GM12878 (cell line): ENCODE measurements around the gene AGRN. TPM values are rescaled to one million over a fixed set of nuclear protein-coding genes. Genes with fewer than 3 reads are reported as not detected.
A peak's percentile ranks its signal among the peaks of the same experiment; 100 is the strongest.

Experiments used
- ATAC-seq: fragments of 200-7000 bp; cut with Tn5 transposase; 3 replicates; pipeline ENCODE4 v1.9.1; 2020; ENCODE audit warnings: mild to moderate bottlenecking, moderate library complexity
- BruUV-seq: library from RNA; stranded (reverse); fragments of 400-500 nt; replicated peaks from 2 replicates; lab custom pipeline; 2021; lab: Mats Ljungman, UMichigan
- CTCF ChIA-PET: fragments of 300-600 bp; sonication (Branson Sonifier 250); formaldehyde crosslinking; extraction: SDS; loops from one replicate; lab custom pipeline; 2021; ENCODE audit warnings: inconsistent platforms; lab: Yijun Ruan, JAX
- POLR2A ChIA-PET: fragments of 350-600 bp; formaldehyde crosslinking; extraction: SDS; loops from one replicate; lab custom pipeline; 2021; ENCODE audit warnings: inconsistent platforms; lab: Charles Lee
- RAD21 ChIA-PET: fragments of 300-600 bp; sonication (Branson Sonifier 250); formaldehyde crosslinking; loops from one replicate; lab custom pipeline; 2023; ENCODE audit warnings: antibody characterized with exemption; ENCODE audit not compliant: unreplicated experiment; lab: Charles Lee
- SMC1A ChIA-PET: fragments of 300-600 bp; sonication (Branson Sonifier 250); formaldehyde crosslinking; loops from one replicate; lab custom pipeline; 2023; ENCODE audit not compliant: unreplicated experiment, uncharacterized antibody; lab: Charles Lee
- DNase-seq: peaks from one replicate; pipeline ENCODE4 v3.0.0-alpha.2; 2011; ENCODE audit warnings: low read depth, low spot score
- FAIRE-seq: peaks from 3 replicates; lab custom pipeline; 2011; peaks lifted over from hg19 to GRCh38; lab: Jason Lieb, UNC
- H2AFZ ChIP-seq: 2 replicates; pipeline ENCODE4 v1.6.0; 2011; ENCODE audit warnings: low read depth, low read length, control low read depth; ENCODE audit not compliant: control insufficient read depth
- H3K27ac ChIP-seq: 2 replicates; pipeline ENCODE4 v1.5.1; 2011; ENCODE audit warnings: control low read depth; ENCODE audit not compliant: control insufficient read depth, insufficient read depth
- H3K27me3 ChIP-seq, 2 experiments: replicated peaks in 1 of 2; 2 replicates each; pipeline versions ENCODE4 v1.6.0 to v1.6.1; 2011; ENCODE audit warnings: low read length in 1 of 2; ENCODE audit not compliant: control insufficient read depth in 2 of 2, insufficient read depth in 2 of 2
- H3K36me3 ChIP-seq, 2 experiments: 2 replicates each; pipeline ENCODE4 v1.5.1; 2011; ENCODE audit warnings: low read length in 1 of 2; ENCODE audit not compliant: control insufficient read depth in 2 of 2, insufficient read depth in 2 of 2
- H3K4me1 ChIP-seq: 2 replicates; pipeline ENCODE4 v1.6.1; 2011; ENCODE audit warnings: mild to moderate bottlenecking, low read length, moderate library complexity, mixed read lengths; ENCODE audit not compliant: control insufficient read depth, insufficient read depth
- H3K4me2 ChIP-seq: 2 replicates; pipeline ENCODE4 v1.6.0; 2011; ENCODE audit warnings: control low read depth; ENCODE audit not compliant: control insufficient read depth, insufficient read depth
- H3K4me3 ChIP-seq: fragments of 200-600 bp; sonication (generic); 2 replicates; pipeline ENCODE4 v1.5.1; 2016
- H3K79me2 ChIP-seq: 2 replicates; pipeline ENCODE4 v1.6.0; 2011; ENCODE audit warnings: low read length; ENCODE audit not compliant: control insufficient read depth, insufficient read depth
- H3K9ac ChIP-seq: 2 replicates; pipeline ENCODE4 v1.8.0; 2011; ENCODE audit warnings: low read length, control low read depth, mixed read lengths; ENCODE audit not compliant: control insufficient read depth, insufficient read depth
- H3K9me3 ChIP-seq: replicated peaks from 3 replicates; pipeline ENCODE4 v1.5.1; 2011; ENCODE audit warnings: mild to moderate bottlenecking, low read length; ENCODE audit not compliant: control insufficient read depth, insufficient read depth
- H4K20me1 ChIP-seq: 2 replicates; pipeline ENCODE4 v1.6.0; 2011; ENCODE audit not compliant: control insufficient read depth, insufficient read depth
- ATF2 ChIP-seq: IDR thresholded peaks from 2 replicates; pipeline ENCODE4 v1.6.1; 2012; ENCODE audit warnings: low read length, inconsistent platforms
- CHD1 ChIP-seq: IDR thresholded peaks from 2 replicates; pipeline ENCODE4 v1.6.1; 2012; ENCODE audit warnings: low read depth, low read length, improper control_type of control experiment
- E2F4 ChIP-seq: IDR thresholded peaks from 2 replicates; pipeline ENCODE4 v1.6.1; 2012; ENCODE audit warnings: low read depth, low read length, improper control_type of control experiment
- KDM1A ChIP-seq: fragments of 200-600 bp; sonication (generic); IDR thresholded peaks from 2 replicates; pipeline ENCODE4 v1.6.1; 2016; ENCODE audit warnings: borderline replicate concordance
- TBL1XR1 ChIP-seq: IDR thresholded peaks from 2 replicates; pipeline ENCODE4 v1.6.1; 2012; ENCODE audit warnings: low read depth, low read length, improper control_type of control experiment
- TCF3 ChIP-seq: IDR thresholded peaks from 2 replicates; pipeline ENCODE4 v1.6.1; 2012; ENCODE audit warnings: low read depth, mild to moderate bottlenecking, low read length, borderline replicate concordance; ENCODE audit not compliant: insufficient read depth
- USF2 ChIP-seq: IDR thresholded peaks from 2 replicates; pipeline ENCODE4 v1.6.1; 2011; ENCODE audit warnings: low read depth, low read length, improper control_type of control experiment, borderline replicate concordance
- ZNF687 ChIP-seq: fragments of 450-650 bp; IDR thresholded peaks from 2 replicates; pipeline ENCODE4 v1.6.1; 2017; ENCODE audit warnings: mild to moderate bottlenecking, moderate library complexity
- WGBS: methylation state at CpG from one replicate; pipeline ENCODE4 v1.1.6; 2016; ENCODE audit warnings: low lambda C conversion rate; ENCODE audit not compliant: insufficient replicate concordance, insufficient coverage; ENCODE audit errors: missing lambda C conversion rate; 5-methylcytosine and 5-hydroxymethylcytosine counted together
- in situ Hi-C: fragments of 300-500 bp; cut with MboI; formaldehyde crosslinking; loops from 9 replicates; pipeline ENCODE4 v1.14.3; 2018; ENCODE audit warnings: mixed read lengths
- intact Hi-C: fragments of 100-400 bp; cut with micrococcal nuclease; formaldehyde crosslinking; loops from one replicate; pipeline ENCODE4 v1.14.2; 2022; ENCODE audit not compliant: unreplicated experiment
- polyA plus RNA-seq, 11 experiments: library from polyadenylated mRNA; depleted of rRNA in 4 of 11; unstranded in 6 of 11; stranded (reverse) in 5 of 11; fragments of >200 nt; fragmentation: Nextera tagmentation in 4 of 11; fragmentation: Illumina TruSeq in 1 of 11; extraction: Ambion mirVana in 4 of 11; extraction: Trizol in 1 of 11; gene quantifications; 1 replicate in 1 of 11; 2 replicates in 10 of 11; pipeline versions ENCODE4 v1.2.1 to v1.2.3, GENCODE V29; 2011 to 2016; ENCODE audit warnings: inconsistent platforms in 2 of 11, missing spikeins in 2 of 11, low read depth in 1 of 11
- total RNA-seq, 4 experiments: library from RNA; depleted of rRNA in 3 of 4; stranded (reverse); fragments of >200 nt in 3 of 4; fragmentation: Illumina TruSeq in 1 of 4; extraction: Trizol in 1 of 4; gene quantifications; 2 replicates each; pipeline versions ENCODE4 v1.2.1 to v1.2.3, GENCODE V29; 2013 to 2021
- TF ChIP-seq, protein P1 (sequence below): fragments of 450-650 bp; formaldehyde crosslinking; IDR thresholded peaks from 2 replicates; pipeline ENCODE4 v1.5.0; 2022; ENCODE audit warnings: mild to moderate bottlenecking, missing genetic modification characterization

AGRN gene
- total and polyA plus RNA-seq, 10 of the 15 experiments (the other 5 are each of a cell fraction or from before 2014, with no cell fraction given) = 0.02 to 41.8 (median 4.1) TPM

GRCh38 chr1:1100296-1100695 lies 80.4 kb downstream of the AGRN start:
- Histone ChIP-seq H4K20me1 (no peaks in the 10 kb centered on the region), H3K79me2 (no peaks in the 10 kb centered on the region), H3K9me3 (peaks cover 3% of the 10 kb centered on the region; the same call in 1 of the 3 replicates), H3K4me1 (no peaks in the 10 kb centered on the region), H3K27me3 (no peaks in the 10 kb centered on the region), H3K9ac (no peak overlapping the region), H2AFZ (no peak overlapping the region), H3K4me2 (no peak overlapping the region), H3K4me3 (no peak overlapping the region), H3K36me3 (no peaks in the 10 kb centered on the region; a peak in 1 of 4 replicates), H3K27ac (no peak overlapping the region)
- in situ Hi-C loops (loop anchor here (5.0 kb wide), 1 partner anchor 48 kb away; no protein-coding TSS in a partner anchor), intact Hi-C loops (no loop called here)
- ChIA-PET SMC1A (no interaction called here), CTCF (no interaction called here), POLR2A (no interaction called here), RAD21 (no interaction called here)
- no peak for DNase-seq
- no peak for FAIRE-seq
- TF ChIP-seq E2F4 (no peak), ZNF687 (no peak), TBL1XR1 (no peak), TCF3 (no peak), USF2 (no peak), ATF2 (no peak), KDM1A (no peak), CHD1 (no peak)
- TF ChIP-seq, protein P1, sequence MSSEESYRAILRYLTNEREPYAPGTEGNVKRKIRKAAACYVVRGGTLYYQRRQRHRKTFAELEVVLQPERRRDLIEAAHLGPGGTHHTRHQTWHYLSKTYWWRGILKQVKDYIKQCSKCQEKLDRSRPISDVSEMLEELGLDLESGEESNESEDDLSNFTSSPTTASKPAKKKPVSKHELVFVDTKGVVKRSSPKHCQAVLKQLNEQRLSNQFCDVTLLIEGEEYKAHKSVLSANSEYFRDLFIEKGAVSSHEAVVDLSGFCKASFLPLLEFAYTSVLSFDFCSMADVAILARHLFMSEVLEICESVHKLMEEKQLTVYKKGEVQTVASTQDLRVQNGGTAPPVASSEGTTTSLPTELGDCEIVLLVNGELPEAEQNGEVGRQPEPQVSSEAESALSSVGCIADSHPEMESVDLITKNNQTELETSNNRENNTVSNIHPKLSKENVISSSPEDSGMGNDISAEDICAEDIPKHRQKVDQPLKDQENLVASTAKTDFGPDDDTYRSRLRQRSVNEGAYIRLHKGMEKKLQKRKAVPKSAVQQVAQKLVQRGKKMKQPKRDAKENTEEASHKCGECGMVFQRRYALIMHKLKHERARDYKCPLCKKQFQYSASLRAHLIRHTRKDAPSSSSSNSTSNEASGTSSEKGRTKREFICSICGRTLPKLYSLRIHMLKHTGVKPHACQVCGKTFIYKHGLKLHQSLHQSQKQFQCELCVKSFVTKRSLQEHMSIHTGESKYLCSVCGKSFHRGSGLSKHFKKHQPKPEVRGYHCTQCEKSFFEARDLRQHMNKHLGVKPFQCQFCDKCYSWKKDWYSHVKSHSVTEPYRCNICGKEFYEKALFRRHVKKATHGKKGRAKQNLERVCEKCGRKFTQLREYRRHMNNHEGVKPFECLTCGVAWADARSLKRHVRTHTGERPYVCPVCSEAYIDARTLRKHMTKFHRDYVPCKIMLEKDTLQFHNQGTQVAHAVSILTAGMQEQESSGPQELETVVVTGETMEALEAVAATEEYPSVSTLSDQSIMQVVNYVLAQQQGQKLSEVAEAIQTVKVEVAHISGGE = no peak
- ATAC-seq = no peak
- BruUV-seq = TSS peak; percentile 28
- WGBS = 89% methylated on average over 11 of the region's 11 CpGs
